IMR-90 (cell line): ENCODE measurements around the gene RUFY2. TPM values are rescaled to one million over a fixed set of nuclear protein-coding genes. Genes with fewer than 3 reads are reported as not detected.

Source experiments
- ATAC-seq: fragments of 200-7000 bp; cut with Tn5 transposase; 2 replicates; pipeline ENCODE4 v1.9.1; 2020; ENCODE audit warnings: low read depth, mild to moderate bottlenecking, moderate library complexity
- BruUV-seq: library from RNA; stranded (reverse); fragments of 400-500 nt; replicated peaks from 2 replicates; lab custom pipeline; 2021; lab: Mats Ljungman, UMichigan
- CTCF ChIA-PET: fragments of 300-600 bp; formaldehyde crosslinking; extraction: SDS; loops from one replicate; lab custom pipeline; 2021; ENCODE audit warnings: antibody characterized with exemption; lab: Yijun Ruan, JAX
- POLR2A ChIA-PET: fragments of 300-600 bp; sonication (Branson Sonifier 250); formaldehyde crosslinking; loops from one replicate; lab custom pipeline; 2022; ENCODE audit warnings: antibody characterized with exemption; ENCODE audit not compliant: unreplicated experiment; lab: Charles Lee
- DNase-seq: peaks from one replicate; pipeline ENCODE4 v3.0.0; 2013
- H2AFZ ChIP-seq: replicated peaks from 2 replicates; pipeline ENCODE3; 2013; ENCODE audit warnings: low read length, mild to moderate bottlenecking; ENCODE audit not compliant: poor library complexity
- H2AK5ac ChIP-seq: 2 replicates; pipeline ENCODE4 v1.6.1; 2013; ENCODE audit warnings: low read depth, low read length, inconsistent platforms
- H2AK9ac ChIP-seq: replicated peaks from 2 replicates; pipeline ENCODE3; 2013; ENCODE audit warnings: mild to moderate bottlenecking, low read depth, low read length, moderate library complexity; ENCODE audit not compliant: poor library complexity
- H2BK120ac ChIP-seq: 2 replicates; pipeline ENCODE4 v1.6.1; 2013; ENCODE audit warnings: low read depth, low read length, inconsistent platforms
- H2BK15ac ChIP-seq: 3 replicates; pipeline ENCODE4 v1.6.1; 2013; ENCODE audit warnings: low read depth, low read length, inconsistent platforms
- H2BK20ac ChIP-seq: 2 replicates; pipeline ENCODE4 v1.6.1; 2013; ENCODE audit warnings: low read depth, mild to moderate bottlenecking, inconsistent platforms, low read length, moderate library complexity
- H2BK5ac ChIP-seq: 2 replicates; pipeline ENCODE4 v1.6.1; 2013; ENCODE audit warnings: mild to moderate bottlenecking, low read depth, low read length, inconsistent platforms; ENCODE audit not compliant: poor library complexity, severe bottlenecking
- H3K14ac ChIP-seq: replicated peaks from 2 replicates; pipeline ENCODE4 v1.6.1; 2013; ENCODE audit warnings: low read depth, low read length, inconsistent platforms
- H3K18ac ChIP-seq: 2 replicates; pipeline ENCODE4 v1.6.1; 2013; ENCODE audit warnings: low read depth, low read length, control low read depth
- H3K23ac ChIP-seq: 2 replicates; pipeline ENCODE4 v1.6.1; 2013; ENCODE audit warnings: low read depth, low read length, inconsistent platforms
- H3K27ac ChIP-seq: 2 replicates; pipeline ENCODE4 v1.5.1; 2013; ENCODE audit warnings: mild to moderate bottlenecking, control low read depth, low read length; ENCODE audit not compliant: insufficient read depth
- H3K27me3 ChIP-seq: 2 replicates; pipeline ENCODE4 v1.6.1; 2013; ENCODE audit warnings: low read length; ENCODE audit not compliant: control insufficient read depth, insufficient read depth
- H3K36me3 ChIP-seq: 2 replicates; pipeline ENCODE4 v1.6.1; 2013; ENCODE audit warnings: low read length, mixed read lengths; ENCODE audit not compliant: control insufficient read depth, insufficient read depth
- H3K4ac ChIP-seq: 2 replicates; pipeline ENCODE4 v1.6.1; 2013; ENCODE audit warnings: low read depth, low read length, inconsistent platforms
- H3K4me1 ChIP-seq: 2 replicates; pipeline ENCODE4 v1.6.1; 2013; ENCODE audit warnings: low read length, mixed read lengths; ENCODE audit not compliant: control insufficient read depth, insufficient read depth
- H3K4me2 ChIP-seq: 2 replicates; pipeline ENCODE4 v1.6.1; 2013; ENCODE audit warnings: low read depth, mild to moderate bottlenecking, control low read depth, low read length, moderate library complexity
- H3K4me3 ChIP-seq: 2 replicates; pipeline ENCODE4 v1.5.1; 2013; ENCODE audit warnings: low read depth, mild to moderate bottlenecking, control low read depth, low read length, moderate library complexity; ENCODE audit not compliant: insufficient read depth
- H3K56ac ChIP-seq: 2 replicates; pipeline ENCODE4 v1.6.1; 2013; ENCODE audit warnings: low read length, inconsistent platforms; ENCODE audit not compliant: insufficient read depth; ENCODE audit errors: extremely low read depth
- H3K79me1 ChIP-seq, 2 experiments: 2 replicates each; pipeline ENCODE4 v1.6.1; 2013; ENCODE audit warnings: low read length in 2 of 2, inconsistent platforms in 1 of 2, low read depth in 1 of 2
- H3K9ac ChIP-seq: 2 replicates; pipeline ENCODE4 v1.6.1; 2013; ENCODE audit warnings: low read depth, low read length, control low read depth
- H3K9me1 ChIP-seq: 2 replicates; pipeline ENCODE4 v1.6.1; 2013; ENCODE audit warnings: low read length, inconsistent platforms; ENCODE audit not compliant: insufficient read depth
- H3K9me3 ChIP-seq: 2 replicates; pipeline ENCODE4 v1.6.1; 2013; ENCODE audit warnings: low read length; ENCODE audit not compliant: control insufficient read depth, insufficient read depth
- H4K20me1 ChIP-seq: 2 replicates; pipeline ENCODE4 v1.6.1; 2013; ENCODE audit warnings: low read length, inconsistent platforms; ENCODE audit not compliant: insufficient read depth
- H4K5ac ChIP-seq: 2 replicates; pipeline ENCODE4 v1.6.1; 2013; ENCODE audit warnings: mild to moderate bottlenecking, low read depth, low read length, control low read depth
- H4K8ac ChIP-seq, 2 experiments: 2 replicates each; pipeline ENCODE4 v1.6.1; 2013; ENCODE audit warnings: low read depth in 2 of 2, low read length in 2 of 2, control low read depth in 1 of 2, inconsistent platforms in 1 of 2
- H4K91ac ChIP-seq: 2 replicates; pipeline ENCODE4 v1.6.1; 2013; ENCODE audit warnings: low read depth, low read length, inconsistent platforms; ENCODE audit not compliant: insufficient read depth
- CHD1 ChIP-seq: IDR thresholded peaks from 2 replicates; pipeline ENCODE4 v1.6.1; 2012; ENCODE audit warnings: low read depth, low read length, improper control_type of control experiment
- CTCF ChIP-seq: conservative IDR thresholded peaks from 2 replicates; pipeline ENCODE4 v1.5.1; 2012; ENCODE audit warnings: mild to moderate bottlenecking, low read depth, low read length, improper control_type of control experiment
- ELK1 ChIP-seq: fragments of 150-350 bp; IDR thresholded peaks from 2 replicates; pipeline ENCODE4 v1.6.1; 2016; ENCODE audit warnings: low read depth, mild to moderate bottlenecking, low read length, moderate library complexity, borderline replicate concordance
- FOS ChIP-seq: fragments of 150-350 bp; IDR thresholded peaks from 2 replicates; pipeline ENCODE4 v1.6.1; 2016; ENCODE audit warnings: low read depth, low read length
- MAZ ChIP-seq: IDR thresholded peaks from 2 replicates; pipeline ENCODE4 v1.6.1; 2012; ENCODE audit warnings: low read depth, mild to moderate bottlenecking, low read length, improper control_type of control experiment, moderate library complexity, borderline replicate concordance
- MXI1 ChIP-seq: IDR thresholded peaks from 2 replicates; pipeline ENCODE4 v1.6.1; 2012; ENCODE audit warnings: low read depth, mild to moderate bottlenecking, low read length, moderate library complexity, borderline replicate concordance
- POLR2A ChIP-seq: IDR thresholded peaks from 2 replicates; pipeline ENCODE4 v1.6.1; 2012; ENCODE audit warnings: mild to moderate bottlenecking, low read depth, low read length
- RAD21 ChIP-seq: IDR thresholded peaks from 2 replicates; pipeline ENCODE4 v1.6.1; 2012; ENCODE audit warnings: low read length, improper control_type of control experiment
- RFX5 ChIP-seq: IDR thresholded peaks from 2 replicates; pipeline ENCODE4 v1.8.0; 2012; ENCODE audit warnings: low read depth, mild to moderate bottlenecking, low read length, moderate library complexity
- SMC3 ChIP-seq: fragments of 150-350 bp; IDR thresholded peaks from 2 replicates; pipeline ENCODE4 v1.6.1; 2016; ENCODE audit warnings: low read depth, mild to moderate bottlenecking, antibody characterized with exemption, low read length, moderate library complexity
- USF2 ChIP-seq: fragments of 150-350 bp; IDR thresholded peaks from 2 replicates; pipeline ENCODE4 v1.6.1; 2017; ENCODE audit warnings: mild to moderate bottlenecking, antibody characterized with exemption, low read length, low read depth
- WGBS, 2 experiments: methylation state at CpG; one replicate each; pipeline versions ENCODE4 v1.1.5 to v1.1.7; 2013; ENCODE audit warnings: missing lambda C conversion rate in 2 of 2; ENCODE audit not compliant: insufficient read length in 1 of 2; ENCODE audit errors: extremely low coverage in 2 of 2; 5-methylcytosine and 5-hydroxymethylcytosine counted together
- dilution Hi-C: fragments of 300-500 bp; cut with HindIII; formaldehyde crosslinking; loops from one replicate; pipeline ENCODE4 v1.14.3; 2018; ENCODE audit warnings: low sequenced_read_pairs; ENCODE audit not compliant: unreplicated experiment
- in situ Hi-C: fragments of 300-500 bp; cut with MboI; formaldehyde crosslinking; loops from 3 replicates; pipeline ENCODE4 v1.14.3; 2019; ENCODE audit warnings: low sequenced_read_pairs, inconsistent platforms, mixed read lengths
- intact Hi-C: fragments of 100-400 bp; cut with micrococcal nuclease; formaldehyde crosslinking; loops from 2 replicates; pipeline ENCODE4 v1.10.0; 2022
- polyA plus RNA-seq, 3 experiments: library from polyadenylated mRNA; depleted of rRNA; stranded (reverse); fragments of >200 nt; gene quantifications; 2 replicates each; pipeline ENCODE4 v1.2.3, GENCODE V29; 2012; ENCODE audit warnings: low replicate concordance in 1 of 3
- total RNA-seq: library from RNA; depleted of rRNA; stranded (reverse); fragments of >200 nt; gene quantifications from 2 replicates; pipeline ENCODE4 v1.2.3, GENCODE V29; 2012

The RUFY2 gene
- total and polyA plus RNA-seq, 2 of the 4 experiments (the other 2 are of a cell fraction), result 6.7 to 6.8 TPM

GRCh38 chr10:68318331-68319059 is 88.6 kb downstream of the RUFY2 start:
- H3K79me1 ChIP-seq, result no peaks in the 10 kb centered on the region; a peak in 1 of 4 replicates
- in situ Hi-C loops (no loop called here), intact Hi-C loops (no loop called here), dilution Hi-C loops (no loop called here)
- no peaks in the 10 kb centered on the region for H4K20me1 ChIP-seq
- H3K4me3 ChIP-seq, result no peak overlapping the region
- no CpG with 5 or more reads among the region's 1 CpG for WGBS, 2 experiments
- ChIA-PET CTCF (no interaction called here), POLR2A (no interaction called here)
- H3K14ac ChIP-seq, result no peak overlapping the region
- no peak overlapping the region for H4K91ac ChIP-seq
- ATAC-seq (no peak), DNase-seq (no peak)
- no peaks in the 10 kb centered on the region for H3K9me1 ChIP-seq
- H3K18ac ChIP-seq, result no peak overlapping the region
- H2AK9ac ChIP-seq, result no peak overlapping the region
- H2AK5ac ChIP-seq, result no peak overlapping the region
- H3K9me3 ChIP-seq, result peaks cover 8% of the 10 kb centered on the region
- H2BK15ac ChIP-seq, result no peak overlapping the region
- H3K23ac ChIP-seq, result no peak overlapping the region
- H3K4me2 ChIP-seq, result no peak overlapping the region
- no peaks in the 10 kb centered on the region for H3K4me1 ChIP-seq
- H3K4ac ChIP-seq, result no peak overlapping the region
- H3K9ac ChIP-seq, result no peak overlapping the region
- no peak overlapping the region for H2AFZ ChIP-seq
- no TSS peak for BruUV-seq
- no peak overlapping the region for H3K56ac ChIP-seq
- H2BK20ac ChIP-seq, result no peak overlapping the region
- no peak overlapping the region for H4K5ac ChIP-seq
- no peak overlapping the region for H2BK5ac ChIP-seq
- H2BK120ac ChIP-seq, result no peak overlapping the region
- no peaks in the 10 kb centered on the region for H3K27me3 ChIP-seq
- H4K8ac ChIP-seq, result no peak overlapping the region
- no peak for TF ChIP-seq RFX5
- no peak for TF ChIP-seq POLR2A
- no peak for TF ChIP-seq CTCF
- no peak for TF ChIP-seq USF2
- no peak for TF ChIP-seq SMC3
- TF ChIP-seq CHD1, result no peak
- TF ChIP-seq MAZ, result no peak
- no peak for TF ChIP-seq MXI1
- no peak for TF ChIP-seq RAD21
- TF ChIP-seq FOS, result no peak
- TF ChIP-seq ELK1, result no peak
- H3K27ac ChIP-seq, result no peak overlapping the region
- H3K36me3 ChIP-seq, result no peaks in the 10 kb centered on the region
